Measurements from ENCODE around the gene RBM47.
A peak's percentile ranks its signal among the peaks of the same experiment; 100 is the strongest.
"Not testable (repeated sequence)": the region's sequence is repeated elsewhere in the genome, so short reads cannot be mapped to it uniquely, and the experiment has no call there.

The RBM47 gene

DNA sequence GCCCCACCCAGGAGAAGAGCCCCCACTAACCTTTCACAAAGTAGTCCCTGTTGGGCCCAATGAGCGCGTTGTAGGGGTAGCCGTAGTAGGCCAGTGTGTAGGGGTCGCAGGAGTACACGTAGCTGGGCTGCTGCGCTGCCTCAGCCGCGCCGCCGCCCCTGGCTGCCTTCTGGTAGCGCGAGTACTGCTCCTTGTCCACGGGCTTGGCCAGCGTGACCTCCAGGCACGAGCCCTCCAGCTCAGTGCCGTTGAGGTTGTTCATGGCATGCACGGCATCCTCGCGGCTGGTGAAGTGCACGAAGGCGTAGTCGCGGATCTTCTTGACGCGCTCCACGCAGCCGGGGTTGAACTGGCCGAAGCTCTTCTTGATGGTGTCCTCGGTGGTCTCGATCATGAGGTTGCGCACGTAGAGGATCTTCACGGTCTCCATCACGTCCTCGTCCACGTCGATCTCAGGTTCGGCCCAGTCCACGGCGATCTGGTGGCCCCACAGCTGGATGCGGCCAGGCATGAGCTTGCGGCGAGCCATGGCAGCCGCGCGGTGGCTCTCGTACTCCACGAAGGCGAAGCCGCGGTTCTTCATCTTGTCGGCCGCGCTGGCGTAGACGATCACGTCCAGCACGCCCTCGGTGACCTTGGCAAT lies 191.8 kb downstream of the RBM47 start:
- no peak for DNase-seq

DNA sequence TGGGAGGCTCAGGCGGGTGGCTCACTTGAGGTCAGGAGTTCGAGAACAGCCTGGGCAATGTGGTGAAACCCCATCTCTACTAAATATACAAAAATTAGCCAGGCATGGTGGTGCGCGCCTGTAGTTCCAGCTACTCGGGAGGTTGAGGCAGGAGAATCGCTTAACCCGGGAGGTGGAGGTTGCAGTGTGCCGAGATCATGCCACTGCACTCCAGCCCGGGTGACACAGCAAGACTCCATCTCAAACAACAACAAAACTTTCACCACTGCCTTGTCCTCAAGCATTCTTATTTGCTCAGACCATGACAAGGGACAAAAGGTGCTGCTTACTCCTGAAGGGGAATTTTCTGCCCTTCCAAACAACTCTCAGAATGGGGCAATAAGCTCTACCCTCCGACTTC lies 194.4 kb downstream of the RBM47 start:
- DNase-seq = not testable (repeated sequence)

DNA sequence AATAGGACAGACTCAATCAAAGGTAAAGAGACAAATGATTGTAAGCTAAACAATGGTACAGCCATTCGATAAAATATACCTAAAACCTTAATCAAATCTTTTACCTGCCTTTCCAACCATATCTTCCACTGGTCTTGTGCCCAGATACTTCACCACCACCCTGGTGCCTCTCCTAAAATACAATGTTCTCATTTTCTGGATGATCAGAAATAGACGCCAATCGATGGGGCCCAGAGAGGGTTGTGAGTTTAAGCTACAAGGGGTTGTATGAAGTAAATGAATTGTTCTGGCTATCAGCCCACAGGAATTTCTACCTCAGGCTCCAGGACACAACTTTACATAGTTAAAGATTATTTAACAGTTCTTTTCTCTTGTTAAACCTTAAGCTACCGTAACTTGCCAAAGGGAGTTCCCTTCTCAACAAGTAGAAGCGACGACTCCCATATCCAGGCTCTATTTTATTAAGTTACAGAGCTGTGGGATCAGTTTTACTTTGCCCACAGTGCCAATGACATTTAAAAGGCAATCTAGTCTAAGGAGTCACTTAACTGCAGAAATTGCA lies 195.5 kb downstream of the RBM47 start:
- DNase-seq = no peak

DNA sequence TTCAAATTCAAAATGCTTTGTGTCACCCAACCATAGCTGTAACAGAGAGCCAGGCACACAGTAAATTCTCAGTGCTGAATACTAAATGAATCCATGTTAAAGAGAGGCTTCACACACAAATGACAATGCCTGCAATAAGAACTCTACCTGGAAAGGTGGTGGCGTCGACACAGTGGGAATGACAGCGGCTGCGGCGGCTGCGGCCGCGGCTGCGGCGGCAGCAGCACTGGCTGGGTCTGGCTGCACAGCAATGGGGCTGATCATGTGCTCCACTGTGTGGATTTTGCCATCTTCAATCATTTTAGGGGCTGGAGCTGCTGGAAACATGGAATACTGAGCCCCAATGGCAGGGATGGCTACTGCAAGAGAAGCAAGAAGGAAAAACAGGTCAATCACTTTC lies 197.2 kb downstream of the RBM47 start:
- no peak for DNase-seq

DNA sequence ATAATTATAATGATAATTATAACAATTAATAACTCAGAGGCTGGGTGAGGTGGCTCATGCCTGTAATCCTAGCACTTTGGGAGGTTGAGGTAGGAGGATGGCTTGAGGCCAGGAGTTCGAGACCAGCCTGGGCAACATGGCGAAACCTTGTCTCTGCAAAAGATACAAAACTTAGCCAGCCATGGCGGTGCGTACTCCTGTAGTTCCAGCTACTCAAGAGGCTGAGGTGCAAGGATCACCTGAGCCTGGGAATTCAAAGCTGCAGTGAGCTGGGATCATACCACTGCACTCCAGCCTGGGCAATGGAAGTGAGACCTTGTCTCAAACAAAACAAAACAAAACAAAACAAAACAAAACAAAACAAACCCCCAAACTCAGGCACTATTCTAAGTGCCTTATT lies 201.8 kb downstream of the RBM47 start:
- DNase-seq = not testable (repeated sequence)

DNA sequence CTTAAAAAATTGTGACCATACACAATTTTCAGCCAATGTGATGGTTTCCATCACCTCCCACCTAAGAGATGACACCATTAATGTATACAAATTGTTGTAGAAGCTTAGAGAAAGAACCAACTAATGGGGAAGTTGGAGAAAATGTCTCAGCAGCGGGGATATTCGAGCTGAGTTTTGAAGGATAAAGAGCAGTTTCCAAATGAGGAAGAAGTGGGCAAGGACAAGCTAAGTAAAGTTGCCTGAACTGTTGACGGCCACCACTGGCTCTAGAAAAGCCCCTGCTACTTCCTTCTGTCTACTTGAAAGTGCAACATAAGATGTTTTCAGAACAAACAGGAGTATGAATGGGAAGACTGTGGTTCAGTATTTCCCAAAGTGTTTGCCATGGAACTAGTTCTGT lies 202.5 kb downstream of the RBM47 start:
- peak; percentile 7 for DNase-seq

DNA sequence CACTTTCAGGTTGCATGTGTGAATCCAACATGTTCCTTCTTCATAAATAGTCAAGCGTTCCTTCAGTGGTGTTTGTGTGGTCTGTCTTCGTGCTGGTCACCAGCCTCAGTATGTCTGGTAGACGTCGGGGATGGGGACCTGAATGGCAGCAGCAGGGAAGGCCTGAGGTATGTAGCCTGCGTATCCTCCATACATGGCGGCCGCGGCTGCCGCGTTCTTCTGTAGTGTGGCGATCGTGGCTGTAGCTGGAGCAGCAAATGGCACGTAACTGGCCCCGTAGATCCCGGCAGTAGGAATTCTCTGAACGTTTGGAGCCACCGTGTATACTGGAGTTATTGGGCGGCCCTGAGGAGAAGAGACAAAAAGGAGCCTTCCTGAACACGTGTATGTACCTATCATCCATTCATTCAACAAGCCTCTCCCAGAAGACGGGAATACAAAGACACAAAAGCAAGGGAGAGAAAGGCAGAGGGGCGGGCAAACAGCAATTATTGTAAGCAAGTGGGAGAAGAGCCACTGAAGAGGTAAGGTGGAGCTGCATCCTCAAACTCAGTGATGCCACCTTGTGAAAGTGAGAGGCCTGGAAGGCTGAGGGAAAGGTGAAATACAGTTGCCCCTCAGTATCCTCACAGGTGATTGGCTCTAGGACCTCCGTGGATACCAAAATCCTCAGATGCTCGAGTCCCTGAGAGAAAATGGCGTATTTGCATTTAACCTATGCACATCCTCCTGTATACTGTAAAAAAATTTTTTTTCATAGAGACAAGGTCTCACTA lies 203.7 kb downstream of the RBM47 start:
- DNase-seq = no peak

DNA sequence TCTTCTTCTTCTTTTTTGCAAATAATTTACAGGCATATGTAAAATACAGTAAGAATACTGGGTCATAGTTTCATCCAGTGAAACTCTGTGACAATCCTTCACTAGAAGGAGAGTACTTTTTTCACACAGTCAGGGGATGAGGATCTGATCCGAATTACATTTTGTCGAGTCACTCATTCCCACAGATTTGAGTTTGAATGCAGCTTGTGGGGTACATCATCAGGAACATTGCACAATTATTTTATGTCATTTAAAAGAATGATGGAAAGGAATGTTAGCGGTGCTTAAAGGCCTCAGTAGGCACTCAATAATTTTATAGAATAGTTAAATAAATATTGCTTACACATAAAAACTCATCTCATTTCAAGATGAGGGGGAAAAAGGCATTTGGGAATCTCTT lies 205.9 kb downstream of the RBM47 start:
- no peak for DNase-seq

DNA sequence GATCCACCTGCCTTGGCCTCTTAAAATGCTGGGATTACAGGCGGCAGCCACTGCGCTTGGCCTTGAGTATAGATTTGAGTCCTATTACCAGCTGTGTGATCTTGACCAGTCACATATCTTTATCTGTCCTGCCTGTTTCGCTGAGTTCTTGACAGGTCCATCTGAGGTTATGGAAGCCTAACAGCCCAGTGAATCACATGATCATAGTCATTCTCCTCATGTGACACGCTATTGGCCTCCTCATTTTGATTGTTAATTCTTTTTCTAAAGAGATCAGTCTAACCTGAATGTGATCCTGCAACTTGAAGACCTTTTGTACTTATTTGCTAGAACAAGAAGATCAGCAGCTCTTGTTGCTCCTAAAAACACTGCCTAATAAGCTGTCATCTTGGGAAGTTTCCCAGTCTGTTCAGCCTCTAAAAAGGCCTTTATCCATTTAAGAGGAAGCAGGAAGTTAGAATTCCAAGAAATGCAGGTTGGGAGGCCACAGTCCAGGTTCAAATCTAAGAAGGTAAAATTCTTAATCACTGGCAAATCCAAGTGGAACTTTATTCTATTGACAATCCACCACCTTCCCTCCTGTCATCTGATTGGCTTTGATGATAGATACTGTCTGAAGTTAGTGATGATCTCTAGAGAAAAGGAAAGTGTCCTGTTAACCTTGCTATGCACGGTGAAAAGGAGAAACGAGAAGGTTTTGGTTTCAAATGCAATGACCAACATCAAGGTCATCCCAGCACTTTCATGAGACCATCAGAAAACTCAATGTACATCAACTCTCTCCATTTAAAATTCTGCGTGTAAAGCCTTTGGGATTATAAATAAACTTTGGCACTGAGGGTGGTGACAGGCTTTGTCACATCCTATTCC lies 207.6 kb downstream of the RBM47 start:
- DNase-seq = no peak

DNA sequence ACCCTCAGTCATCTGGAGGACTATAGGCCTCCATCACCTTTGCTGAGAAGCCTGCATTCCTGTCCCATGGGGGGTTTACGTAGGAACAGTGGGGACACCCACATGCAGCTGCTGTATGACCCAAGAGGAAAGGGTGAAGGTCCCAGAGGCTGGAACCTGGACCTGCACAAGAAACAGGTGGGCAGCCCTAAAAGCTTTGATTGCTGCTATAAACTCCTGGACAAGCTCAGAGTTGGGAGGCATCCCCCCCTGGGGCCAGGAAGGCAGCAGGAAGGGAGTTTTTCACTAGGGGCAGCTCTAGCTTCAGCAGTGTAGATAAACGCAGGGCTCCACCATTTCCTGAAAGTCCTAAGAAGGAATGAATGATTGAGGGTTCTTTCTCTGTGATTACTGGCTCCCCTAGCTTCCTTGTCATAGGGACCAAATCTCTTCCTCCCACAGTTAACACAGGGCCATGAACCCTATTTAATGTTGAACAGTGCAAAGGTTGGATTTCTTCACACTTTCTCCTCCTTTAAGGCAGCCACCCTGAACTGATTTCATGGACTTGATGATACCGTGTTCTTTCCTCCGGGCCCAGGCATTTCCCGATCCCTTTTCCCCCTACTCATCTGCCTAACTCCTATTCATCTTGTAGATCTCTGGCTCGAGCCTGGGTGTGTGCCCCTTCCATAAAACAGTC lies 210.3 kb downstream of the RBM47 start:
- no peak for DNase-seq

DNA sequence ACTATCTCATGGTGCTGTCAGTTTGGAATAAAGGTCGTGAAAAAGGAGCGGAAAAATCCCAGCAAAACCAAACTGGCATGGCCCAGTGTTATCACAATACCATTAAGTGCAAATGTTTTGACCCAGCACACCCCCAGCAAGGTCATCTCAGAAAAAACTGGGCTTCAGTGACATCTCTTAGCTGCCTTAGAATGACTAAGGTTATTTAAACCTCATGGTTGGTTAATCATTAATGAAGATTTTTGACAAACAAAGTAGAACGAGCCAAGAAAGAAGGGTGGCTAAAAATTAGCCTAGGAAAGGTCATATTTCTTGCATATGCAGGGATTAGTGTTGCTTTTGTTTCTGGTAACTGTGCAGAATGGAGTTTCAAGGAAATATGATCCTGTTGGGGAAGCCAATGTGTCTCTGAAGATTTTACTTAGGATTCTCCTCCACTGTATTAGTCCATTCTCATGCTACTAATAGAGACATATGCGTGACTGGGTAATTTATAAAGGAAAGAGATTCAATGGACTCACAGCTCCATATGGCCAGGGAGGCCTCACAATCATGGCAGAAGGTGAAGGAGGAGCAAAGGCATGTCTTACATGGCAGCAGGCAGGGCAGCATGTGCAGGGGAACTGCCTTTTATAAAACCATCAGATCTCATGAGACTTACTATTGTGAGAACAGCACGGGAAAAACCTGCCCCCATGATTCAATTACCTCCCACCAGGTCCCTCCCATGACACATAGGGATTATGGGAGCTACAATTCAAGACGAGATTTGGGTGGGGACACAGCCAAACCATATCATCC lies 211.0 kb downstream of the RBM47 start:
- DNase-seq = no peak

DNA sequence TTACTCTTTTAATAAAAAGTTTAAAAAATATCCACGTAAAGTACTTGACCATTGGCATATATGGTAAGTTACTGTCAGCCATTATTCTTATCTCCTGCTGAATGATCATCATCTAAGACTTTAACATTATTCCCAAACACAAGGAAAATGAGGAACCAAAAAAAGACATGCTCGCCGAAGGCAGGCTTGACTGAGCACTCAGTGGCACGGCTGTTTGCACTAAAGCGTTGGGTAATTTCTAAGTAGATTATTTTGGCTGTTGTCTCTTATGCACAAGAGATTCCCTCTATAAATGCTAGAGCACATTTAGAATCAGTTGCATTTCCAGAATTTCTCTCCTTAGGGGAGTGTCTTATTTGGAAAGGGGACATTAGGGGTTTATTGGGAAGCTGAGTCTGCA lies 211.7 kb downstream of the RBM47 start:
- no peak for DNase-seq

DNA sequence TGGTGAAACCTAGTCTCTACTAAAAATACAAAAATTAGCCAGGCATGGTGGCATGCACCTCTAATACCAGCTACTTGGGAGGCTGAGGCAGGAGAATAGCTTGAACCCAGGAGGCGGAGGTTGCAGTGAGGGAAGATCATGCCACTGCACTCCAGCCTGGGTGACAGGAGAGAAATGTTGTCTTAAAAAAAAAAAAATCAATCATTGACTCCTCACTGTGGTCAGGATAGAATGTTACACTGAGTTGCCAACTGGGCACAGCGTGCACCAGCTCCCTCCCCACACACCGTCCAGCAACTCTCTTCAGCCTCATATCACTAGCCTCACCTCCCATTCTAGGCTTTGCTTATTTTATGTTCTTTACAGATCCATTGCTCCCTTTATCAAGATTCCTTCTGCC lies 215.0 kb downstream of the RBM47 start:
- no peak for DNase-seq

DNA sequence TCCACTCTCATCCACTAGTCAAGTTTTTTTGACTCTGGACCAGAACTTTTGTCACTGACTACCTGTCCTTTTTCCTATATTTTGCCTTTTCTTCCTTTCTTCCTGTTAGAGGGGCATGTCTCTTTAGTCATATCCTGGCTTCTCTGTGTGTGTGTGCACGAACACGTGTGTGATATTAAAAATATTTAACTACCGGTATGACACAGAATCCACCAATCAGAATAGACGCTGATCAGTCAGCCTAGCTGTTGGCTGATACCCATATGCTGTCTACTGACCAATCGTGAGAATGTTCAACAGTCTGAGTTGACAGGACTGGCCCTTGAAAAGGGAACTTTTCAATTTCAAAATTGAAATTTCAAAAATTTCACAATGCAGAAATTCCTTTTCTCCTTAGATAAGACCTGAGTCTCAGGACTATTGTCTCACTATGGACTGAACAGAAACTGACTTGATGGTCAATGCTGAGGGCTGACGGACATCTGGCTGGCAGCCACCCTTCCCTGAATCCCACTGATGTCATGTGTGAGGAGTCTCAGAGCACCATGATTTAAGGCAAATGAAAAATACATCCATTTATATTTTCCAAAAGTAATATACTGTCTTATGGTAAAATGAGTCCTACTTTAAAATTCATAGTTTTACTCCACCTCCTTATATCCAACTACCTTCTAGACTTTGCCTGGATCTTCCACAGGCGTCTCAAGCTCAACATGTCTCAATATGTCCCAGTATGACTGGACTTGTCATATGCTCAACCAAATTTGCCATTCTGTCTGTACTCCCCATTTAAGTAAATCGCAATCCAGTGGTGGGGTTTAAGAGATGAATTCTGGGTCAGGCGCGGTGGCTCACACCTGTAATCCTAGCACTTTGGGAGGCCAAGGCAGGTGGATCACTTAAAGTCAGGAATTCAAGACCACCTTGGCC lies 216.5 kb downstream of the RBM47 start:
- DNase-seq = no peak

DNA sequence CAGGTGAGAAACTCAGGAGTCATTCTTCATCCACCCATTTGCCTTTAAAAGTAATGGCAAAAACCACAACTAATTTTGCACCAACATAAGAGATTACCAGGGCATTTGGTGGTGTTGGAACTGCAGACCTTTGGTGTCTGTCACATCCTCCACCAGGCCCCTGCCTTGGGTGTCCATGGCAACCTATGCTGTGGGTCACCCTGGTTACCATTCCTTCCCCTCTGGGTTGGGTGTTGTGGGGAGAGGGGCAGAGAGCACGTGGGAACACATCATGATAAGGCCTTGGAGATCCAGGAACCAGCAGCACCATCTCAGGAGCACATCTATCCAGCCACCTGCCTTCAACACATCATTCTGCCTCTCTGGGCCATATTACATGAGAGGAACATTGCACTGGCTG lies 217.3 kb downstream of the RBM47 start:
- DNase-seq = no peak

DNA sequence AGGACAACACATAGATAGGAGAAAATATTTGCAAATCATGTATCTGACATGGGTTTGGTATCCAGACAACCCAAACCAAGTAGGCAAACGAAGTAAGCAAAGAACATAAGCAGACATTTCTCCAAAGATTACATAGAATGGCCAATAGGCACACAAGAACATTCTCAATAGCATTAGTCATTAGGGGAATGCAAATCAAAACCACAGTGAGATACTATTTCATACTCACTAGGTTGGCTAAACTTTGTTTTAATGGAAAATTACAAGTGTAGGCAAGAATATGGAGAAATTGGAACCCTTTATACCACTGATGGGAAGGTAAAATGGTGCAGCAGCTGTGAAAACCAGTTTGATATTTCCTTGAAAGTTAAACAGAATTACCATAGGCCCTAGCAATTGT lies 219.8 kb downstream of the RBM47 start:
- no peak for DNase-seq

DNA sequence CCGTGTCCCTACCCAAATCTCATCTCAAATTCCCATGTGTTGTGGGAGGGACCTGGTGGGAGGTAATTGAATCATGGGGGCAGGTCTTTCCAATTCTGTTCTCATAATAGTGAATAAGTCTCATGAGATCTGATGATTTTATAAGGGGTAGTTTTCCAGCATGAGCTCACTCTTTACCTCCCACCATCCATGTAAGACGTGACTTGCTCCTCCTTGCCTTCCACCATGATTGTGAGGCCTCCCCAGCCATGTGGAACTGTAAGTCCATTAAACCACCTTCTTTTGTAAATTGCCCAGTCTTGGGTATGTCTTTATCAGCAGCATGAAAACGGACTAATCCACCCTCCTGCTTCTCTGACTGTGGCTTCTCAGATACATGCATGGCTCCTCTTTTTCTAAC lies 222.2 kb downstream of the RBM47 start:
- not testable (repeated sequence) for DNase-seq

DNA sequence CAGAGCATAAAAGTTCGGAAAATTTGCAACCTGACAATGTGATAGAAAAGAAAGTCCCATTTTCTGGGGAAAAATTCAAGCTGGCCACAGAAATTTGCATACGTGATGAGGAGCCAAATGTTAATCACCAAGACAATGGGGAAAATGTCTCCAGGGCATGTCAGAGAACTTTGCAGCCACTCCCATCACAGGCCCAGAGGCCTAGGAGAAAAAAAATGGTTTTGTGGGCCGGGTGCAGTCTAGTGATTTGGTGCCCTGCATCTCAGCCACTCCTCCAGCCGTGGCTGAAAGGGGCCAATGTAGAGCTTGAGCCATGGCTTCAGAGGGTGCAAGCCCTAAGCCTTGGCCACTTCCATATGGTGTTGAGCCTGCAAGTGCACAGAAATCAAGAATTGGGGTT lies 223.3 kb downstream of the RBM47 start:
- DNase-seq = no peak

DNA sequence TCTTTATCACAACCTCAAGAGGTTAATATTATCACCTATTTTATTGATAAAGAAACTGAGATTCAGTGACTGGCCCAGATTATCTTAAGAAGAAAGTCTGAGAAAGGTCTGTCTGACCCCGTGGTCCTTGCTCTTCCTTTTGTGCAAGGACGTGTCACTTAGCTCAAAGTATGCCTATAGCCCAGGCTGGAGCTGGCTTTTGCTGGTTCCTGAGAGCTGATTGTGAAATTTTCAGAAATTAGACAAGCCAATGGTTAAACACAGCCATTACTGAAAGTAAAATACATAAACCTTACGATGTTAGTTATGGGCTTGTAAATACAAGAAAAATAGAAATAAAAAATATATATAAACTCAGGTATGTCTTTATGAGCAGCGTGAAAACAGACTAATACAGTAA lies 224.5 kb downstream of the RBM47 start:
- DNase-seq = no peak

DNA sequence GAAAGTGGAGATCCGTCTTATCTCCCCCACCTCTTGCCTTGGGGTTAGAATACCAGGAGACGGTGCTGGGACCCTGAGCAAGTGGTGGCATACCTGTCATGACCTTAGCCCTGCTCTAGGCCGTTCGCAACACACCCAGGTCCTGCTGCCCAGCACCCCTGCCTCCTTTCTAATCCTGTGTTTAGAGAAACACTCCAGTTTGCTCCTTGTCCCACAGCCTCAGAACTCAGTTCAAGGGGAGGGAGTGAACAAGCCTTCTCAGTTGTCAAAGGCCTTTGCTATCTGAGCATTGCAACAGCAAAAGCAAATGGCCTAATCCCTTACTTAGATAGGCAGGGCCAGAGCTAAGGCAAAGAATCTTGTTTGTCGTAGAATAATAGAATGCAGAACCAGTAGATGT lies 226.6 kb downstream of the RBM47 start:
- DNase-seq = no peak

DNA sequence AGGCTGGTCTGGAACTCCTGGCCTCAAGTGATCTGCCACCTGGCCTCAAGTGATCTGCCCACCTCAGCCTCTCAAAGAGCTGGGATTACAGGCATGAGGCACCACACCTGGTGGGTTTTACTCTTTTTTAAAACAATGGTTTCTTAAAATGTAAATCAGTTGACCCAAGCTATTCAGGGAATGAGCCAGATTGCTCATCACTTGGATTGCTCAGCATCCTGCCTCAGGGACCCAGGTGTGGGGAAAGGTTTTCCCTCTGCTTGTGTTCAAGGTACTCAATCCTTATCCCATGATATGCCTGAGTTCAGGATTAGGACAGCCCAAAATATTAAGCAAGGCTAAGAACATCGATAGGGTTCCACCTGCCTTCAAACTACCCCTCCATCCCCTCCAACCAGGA lies 227.1 kb downstream of the RBM47 start:
- no peak for DNase-seq

Measured in hematopoietic multipotent progenitor cell treated with erythropoietin and hydrocortisone succinate and interleukin-3 and kit ligand, for 6 days (in vitro differentiated cells).